DND-41 (cell line): ENCODE data around the gene DNHD1.
A peak's percentile ranks its signal among the peaks of the same experiment; 100 is the strongest.

Source experiments
- ATAC-seq: fragments of 200-7000 bp; cut with Tn5 transposase; 3 replicates; pipeline ENCODE4 v1.9.1; 2021; ENCODE audit warnings: low read depth; ENCODE audit not compliant: insufficient read depth
- DNase-seq: peaks from one replicate; pipeline ENCODE4 v3.0.0-alpha.2; 2020
- H2AFZ ChIP-seq: 2 replicates; pipeline ENCODE4 v1.6.0; 2012; ENCODE audit warnings: low read depth, low read length
- H3K27ac ChIP-seq: 2 replicates; pipeline ENCODE4 v1.5.1; 2012; ENCODE audit warnings: low read length, inconsistent platforms
- H3K27me3 ChIP-seq: fragments of 200-600 bp; sonication (generic); 2 replicates; pipeline ENCODE4 v1.6.0; 2012; ENCODE audit warnings: low read length, mild to moderate bottlenecking, inconsistent platforms; ENCODE audit not compliant: insufficient read depth, poor library complexity
- H3K36me3 ChIP-seq: 2 replicates; pipeline ENCODE4 v1.5.1; 2012; ENCODE audit warnings: low read length, inconsistent platforms; ENCODE audit not compliant: insufficient read depth
- H3K4me1 ChIP-seq: 2 replicates; pipeline ENCODE4 v1.5.1; 2012; ENCODE audit warnings: mild to moderate bottlenecking, low read length; ENCODE audit not compliant: insufficient read depth
- H3K4me2 ChIP-seq: 2 replicates; pipeline ENCODE4 v1.6.0; 2012; ENCODE audit warnings: mild to moderate bottlenecking, moderate library complexity, low read length, inconsistent platforms; ENCODE audit not compliant: insufficient read depth
- H3K4me3 ChIP-seq, 2 experiments: fragments of 200-600 bp in 1 of 2; shearing (Covaris generic) in 1 of 2; 2 replicates each; pipeline ENCODE4 v1.5.1; 2012 to 2016; ENCODE audit warnings: inconsistent platforms in 2 of 2, low read length in 2 of 2, mild to moderate bottlenecking in 2 of 2, low read depth in 1 of 2, moderate library complexity in 1 of 2
- H3K79me2 ChIP-seq: 2 replicates; pipeline ENCODE4 v1.6.0; 2012; ENCODE audit warnings: low read length, inconsistent platforms; ENCODE audit not compliant: insufficient read depth
- H3K9ac ChIP-seq: 2 replicates; pipeline ENCODE4 v1.6.0; 2012; ENCODE audit warnings: low read depth, mild to moderate bottlenecking, inconsistent platforms, low read length, moderate library complexity
- H3K9me3 ChIP-seq: 2 replicates; pipeline ENCODE4 v1.5.1; 2012; ENCODE audit warnings: low read length, moderate library complexity, mild to moderate bottlenecking, inconsistent platforms; ENCODE audit not compliant: insufficient read depth, severe bottlenecking
- H4K20me1 ChIP-seq: 2 replicates; pipeline ENCODE4 v1.6.0; 2012; ENCODE audit warnings: low read length; ENCODE audit not compliant: insufficient read depth
- CTCF ChIP-seq: IDR thresholded peaks from 2 replicates; pipeline ENCODE4 v1.5.1; 2012; ENCODE audit warnings: borderline replicate concordance, low read length, moderate library complexity, mild to moderate bottlenecking; ENCODE audit not compliant: poor library complexity, severe bottlenecking; ENCODE audit errors: extremely low read depth
- EZH2 ChIP-seq: IDR thresholded peaks from 3 replicates; pipeline ENCODE4 v1.6.1; 2012; ENCODE audit warnings: borderline replicate concordance, low read depth, mild to moderate bottlenecking, moderate library complexity, low read length, inconsistent platforms; ENCODE audit not compliant: severe bottlenecking

DNHD1 gene

GRCh38 chr11:6572215-6572614, 75.1 kb downstream of the DNHD1 start:
- H3K4me2 ChIP-seq: no peak overlapping the region
- no peak for ATAC-seq
- H2AFZ ChIP-seq: no peak overlapping the region
- no peaks in the 10 kb centered on the region for H3K9me3 ChIP-seq
- H3K4me1 ChIP-seq: no peaks in the 10 kb centered on the region
- no peak overlapping the region for H3K9ac ChIP-seq
- H3K27ac ChIP-seq: no peak overlapping the region
- no peak for DNase-seq
- H3K36me3 ChIP-seq: no peaks in the 10 kb centered on the region; the same call in 1 of the 2 replicates
- no peak overlapping the region for H3K4me3 ChIP-seq
- H3K79me2 ChIP-seq: no peaks in the 10 kb centered on the region
- H4K20me1 ChIP-seq: no peaks in the 10 kb centered on the region
- TF ChIP-seq CTCF: no peak
- no peak for TF ChIP-seq EZH2
- H3K27me3 ChIP-seq: no peaks in the 10 kb centered on the region

GRCh38 chr11:6574816-6575715, 78.0 kb downstream of the DNHD1 start:
- Histone ChIP-seq H2AFZ (no peak overlapping the region), H3K27ac (no peak overlapping the region), H3K27me3 (no peaks in the 10 kb centered on the region), H3K9me3 (no peaks in the 10 kb centered on the region), H3K36me3 (no peaks in the 10 kb centered on the region; the same call in 1 of the 2 replicates), H3K4me1 (no peaks in the 10 kb centered on the region), H3K4me3 (no peak overlapping the region), H4K20me1 (no peaks in the 10 kb centered on the region), H3K4me2 (no peak overlapping the region), H3K9ac (no peak overlapping the region), H3K79me2 (no peaks in the 10 kb centered on the region)
- TF ChIP-seq CTCF: no peak
- no peak for TF ChIP-seq EZH2
- DNase-seq: no peak
- ATAC-seq: no peak

DNA sequence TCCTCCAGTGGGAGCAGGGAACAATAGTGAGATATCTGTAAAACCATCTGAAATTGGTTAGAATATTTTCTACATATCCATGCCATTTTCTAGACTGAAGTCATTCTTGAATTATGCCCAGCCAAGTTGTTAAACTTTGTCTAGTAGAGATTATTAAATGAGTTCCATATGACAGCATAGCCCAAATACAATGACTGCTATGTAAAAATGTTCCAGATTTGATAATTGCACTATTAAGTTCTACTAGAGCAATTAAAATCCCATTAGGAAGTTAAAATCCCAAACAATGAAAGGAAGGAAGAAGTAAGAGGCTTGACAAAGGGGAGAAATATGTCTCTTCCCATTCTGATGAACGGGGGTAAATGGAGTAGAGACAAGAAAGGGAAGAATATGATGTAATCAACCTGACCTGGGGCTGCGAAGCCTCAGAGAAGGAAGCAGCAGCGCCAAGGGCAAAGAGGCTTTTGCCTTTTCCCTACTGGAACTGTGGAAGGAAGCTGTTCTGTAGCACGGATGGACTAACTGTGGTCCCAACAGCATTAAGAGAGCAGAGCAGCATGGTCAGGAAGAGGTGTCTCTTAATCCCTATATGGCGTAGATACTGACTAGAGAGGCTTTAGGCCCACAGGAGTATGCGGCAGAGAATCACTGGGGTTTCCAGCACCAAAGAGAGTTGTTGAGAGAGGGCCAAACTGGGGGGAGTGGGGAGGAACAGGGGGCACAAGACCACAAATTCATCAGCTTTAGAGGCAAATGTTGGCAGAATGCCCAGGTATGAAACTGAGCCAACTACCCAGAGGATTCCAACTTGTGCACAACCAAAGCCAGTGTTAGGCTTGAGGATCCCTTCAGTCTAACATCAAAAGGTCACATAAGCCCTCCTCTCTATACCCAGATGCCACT, 79.6 kb downstream of the DNHD1 start:
- no peak overlapping the region for H3K9ac ChIP-seq
- DNase-seq: peak; percentile 26
- no peaks in the 10 kb centered on the region for H3K9me3 ChIP-seq
- ATAC-seq: peak; percentile 65
- no peaks in the 10 kb centered on the region; the same call in 1 of the 2 replicates for H3K36me3 ChIP-seq
- no peaks in the 10 kb centered on the region for H3K4me1 ChIP-seq
- H3K27me3 ChIP-seq: no peaks in the 10 kb centered on the region
- no peak overlapping the region for H2AFZ ChIP-seq
- no peak overlapping the region for H3K4me2 ChIP-seq
- H4K20me1 ChIP-seq: no peaks in the 10 kb centered on the region
- no peak overlapping the region for H3K4me3 ChIP-seq
- H3K27ac ChIP-seq: no peak overlapping the region
- no peak for TF ChIP-seq CTCF
- no peak for TF ChIP-seq EZH2
- no peaks in the 10 kb centered on the region for H3K79me2 ChIP-seq
